GM21619 (cell line): ENCODE data around the gene CHKA.

ENCODE experiments used
- ATAC-seq: cut with Tn5 transposase; IDR thresholded peaks from one replicate; pipeline ENCODE4 v1.9.1; 2021; ENCODE audit not compliant: unreplicated experiment

CHKA gene

GRCh38 chr11:68004551-68005335 is 116.4 kb downstream of the CHKA start:
- ATAC-seq, result no peak

DNA sequence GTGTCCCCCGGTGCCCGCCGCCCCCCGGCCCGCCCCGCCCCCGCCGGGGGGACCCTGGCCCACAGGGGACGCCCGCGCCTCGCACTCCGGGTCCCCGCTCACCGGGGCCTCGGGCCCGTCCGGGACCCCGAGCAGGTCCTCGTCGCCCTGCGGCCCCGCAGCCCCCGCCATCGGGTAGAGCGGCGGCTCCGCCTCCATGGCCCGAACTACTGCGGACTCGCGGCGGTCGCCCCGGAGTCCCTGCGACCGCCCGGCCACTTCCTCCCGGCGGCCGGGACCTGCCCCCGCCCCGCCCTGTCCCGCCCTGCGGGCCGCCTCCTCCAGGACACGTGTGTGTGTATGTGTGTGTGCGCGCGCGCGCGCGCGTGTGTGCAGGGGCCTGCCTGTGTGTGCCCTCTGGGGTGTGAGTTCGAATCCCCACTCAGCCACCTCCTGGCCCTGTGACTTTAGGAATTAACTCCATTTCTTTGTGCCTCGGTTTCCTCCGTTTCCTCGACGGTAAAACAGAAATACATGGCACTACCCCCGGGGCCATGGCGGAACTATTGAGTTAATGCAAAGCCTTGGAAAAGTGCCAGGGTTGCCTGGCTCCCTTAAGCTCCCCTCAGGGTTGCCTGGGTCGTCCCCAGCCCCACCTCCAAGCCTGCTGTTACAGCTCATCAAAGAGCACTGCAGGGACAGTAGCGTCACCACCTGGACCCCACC is 117.2 kb downstream of the CHKA start, which contains the start of gene UNC93B1:
UNC93B1 (minus strand) TSS at position 252 of the 705 bp plus-strand sequence; CDS start at position 198, 54 bp downstream.
- peak; percentile 40 for ATAC-seq

GRCh38 chr11:68002938-68003845 is 118.0 kb downstream of the CHKA start:
- peak; percentile 44 for ATAC-seq
